Karpas-422 (cell line): ENCODE data around the gene BCAS3. TPM values are rescaled to one million over a fixed set of nuclear protein-coding genes. Genes with fewer than 3 reads are reported as not detected.

Source experiments
- DNase-seq: peaks from one replicate; pipeline ENCODE4 v3.0.0-alpha.2; 2015
- H2AFZ ChIP-seq: fragments of 200-600 bp; sonication (generic); 2 replicates; pipeline ENCODE4 v1.6.1; 2014; ENCODE audit warnings: antibody characterized with exemption, low read length, mixed read lengths
- H3K27ac ChIP-seq: fragments of 200-600 bp; sonication (generic); 2 replicates; pipeline ENCODE4 v1.5.1; 2014; ENCODE audit warnings: mild to moderate bottlenecking, low read length, moderate library complexity
- H3K27me3 ChIP-seq: fragments of 200-600 bp; sonication (generic); 2 replicates; pipeline ENCODE4 v1.6.1; 2014; ENCODE audit warnings: low read length, mixed read lengths
- H3K36me3 ChIP-seq: fragments of 200-600 bp; sonication (generic); 2 replicates; pipeline ENCODE4 v1.6.1; 2014; ENCODE audit warnings: low read length, mixed read lengths; ENCODE audit not compliant: insufficient read depth
- H3K4me1 ChIP-seq: fragments of 200-600 bp; sonication (generic); 2 replicates; pipeline ENCODE4 v1.6.1; 2014; ENCODE audit warnings: mild to moderate bottlenecking, low read length, mixed read lengths
- H3K4me2 ChIP-seq: fragments of 200-600 bp; sonication (generic); 2 replicates; pipeline ENCODE4 v1.6.1; 2014; ENCODE audit warnings: low read length, low read depth, mild to moderate bottlenecking; ENCODE audit not compliant: poor library complexity, severe bottlenecking
- H3K4me3 ChIP-seq: fragments of 200-600 bp; sonication (generic); 2 replicates; pipeline ENCODE4 v1.5.1; 2014; ENCODE audit warnings: mild to moderate bottlenecking, antibody characterized with exemption, low read length, mixed read lengths
- H3K79me2 ChIP-seq: fragments of 200-600 bp; sonication (generic); 2 replicates; pipeline ENCODE4 v1.6.1; 2014; ENCODE audit warnings: mild to moderate bottlenecking, low read length, mixed read lengths
- H3K9ac ChIP-seq: fragments of 200-600 bp; sonication (generic); 2 replicates; pipeline ENCODE4 v1.6.0; 2014; ENCODE audit warnings: low read length
- H3K9me2 ChIP-seq: fragments of 200-600 bp; sonication (generic), shearing (Covaris generic); replicated peaks from 2 replicates; pipeline ENCODE4 v1.6.0; 2014; ENCODE audit warnings: mild to moderate bottlenecking, low read length, moderate library complexity; ENCODE audit not compliant: insufficient read depth
- H3K9me3 ChIP-seq: fragments of 300-700, 200-600 bp; sonication (generic); 2 replicates; pipeline ENCODE4 v1.6.1; 2014; ENCODE audit warnings: low read length, mixed read lengths
- H4K20me1 ChIP-seq: fragments of 200-600 bp; sonication (generic); 2 replicates; pipeline ENCODE4 v1.6.1; 2014; ENCODE audit warnings: mild to moderate bottlenecking, antibody characterized with exemption, low read length, low read depth; ENCODE audit not compliant: insufficient read depth
- total RNA-seq: library from RNA; depleted of rRNA; stranded (reverse); fragments of >200 nt; shearing (Covaris generic); gene quantifications from 2 replicates; pipeline ENCODE4 v1.2.3, GENCODE V29; 2014; ENCODE audit warnings: low replicate concordance

BCAS3 gene
- total RNA-seq, 1 experiment from 2014 or later = 42.6 TPM

- Histone ChIP-seq H3K36me3 (no peaks in the 10 kb centered on the region), H3K4me2 (no peak overlapping the region), H3K9me2 (no peaks in the 10 kb centered on the region), H3K27me3 (no peaks in the 10 kb centered on the region), H3K4me3 (no peak overlapping the region), H3K27ac (no peak overlapping the region), H3K79me2 (no peaks in the 10 kb centered on the region), H4K20me1 (no peaks in the 10 kb centered on the region), H3K9me3 (no peaks in the 10 kb centered on the region), H2AFZ (no peak overlapping the region), H3K4me1 (no peaks in the 10 kb centered on the region), H3K9ac (no peak overlapping the region)
- no peak for DNase-seq
These were observed 396.3 kb downstream of the BCAS3 start for GRCh38 chr17:61073799-61074513.

GRCh38 chr17:61075988-61076387, 398.3 kb downstream of the BCAS3 start:
- Histone ChIP-seq H2AFZ (no peak overlapping the region), H3K27me3 (no peaks in the 10 kb centered on the region), H3K27ac (no peak overlapping the region), H3K36me3 (no peaks in the 10 kb centered on the region), H4K20me1 (no peaks in the 10 kb centered on the region), H3K4me2 (no peak overlapping the region), H3K4me3 (no peak overlapping the region), H3K4me1 (no peaks in the 10 kb centered on the region), H3K9me3 (no peaks in the 10 kb centered on the region), H3K79me2 (no peaks in the 10 kb centered on the region), H3K9me2 (no peaks in the 10 kb centered on the region), H3K9ac (no peak overlapping the region)
- DNase-seq = no peak

GRCh38 chr17:61076621-61077031, 399.0 kb downstream of the BCAS3 start:
- no peaks in the 10 kb centered on the region for H3K79me2 ChIP-seq
- H3K9me2 ChIP-seq = no peaks in the 10 kb centered on the region
- no peak overlapping the region for H3K9ac ChIP-seq

GRCh38 chr17:61081959-61082358, 404.3 kb downstream of the BCAS3 start:
- H3K27ac ChIP-seq = no peak overlapping the region
- no peak overlapping the region for H3K4me2 ChIP-seq
- H3K36me3 ChIP-seq = no peaks in the 10 kb centered on the region
- no peak overlapping the region for H3K9ac ChIP-seq
- H3K9me3 ChIP-seq = no peaks in the 10 kb centered on the region
- H3K79me2 ChIP-seq = no peaks in the 10 kb centered on the region
- no peak overlapping the region for H3K4me3 ChIP-seq
- no peaks in the 10 kb centered on the region for H3K27me3 ChIP-seq
- H2AFZ ChIP-seq = no peak overlapping the region
- no peaks in the 10 kb centered on the region for H4K20me1 ChIP-seq
- DNase-seq = no peak
- H3K9me2 ChIP-seq = no peaks in the 10 kb centered on the region
- H3K4me1 ChIP-seq = no peaks in the 10 kb centered on the region

More at GRCh38 chr17:61076621-61077031, 399.0 kb downstream of the BCAS3 start:
- Histone ChIP-seq H3K4me3 (no peak overlapping the region), H3K9me3 (no peaks in the 10 kb centered on the region), H3K4me1 (no peaks in the 10 kb centered on the region), H3K27me3 (no peaks in the 10 kb centered on the region), H2AFZ (no peak overlapping the region), H3K36me3 (no peaks in the 10 kb centered on the region), H3K27ac (no peak overlapping the region), H4K20me1 (no peaks in the 10 kb centered on the region), H3K4me2 (no peak overlapping the region)
- no peak for DNase-seq

GRCh38 chr17:61084260-61084659, 406.6 kb downstream of the BCAS3 start:
- no peaks in the 10 kb centered on the region for H3K4me1 ChIP-seq
- H3K27me3 ChIP-seq = no peaks in the 10 kb centered on the region
- DNase-seq = no peak
- no peaks in the 10 kb centered on the region for H4K20me1 ChIP-seq
- H2AFZ ChIP-seq = no peak overlapping the region
- no peak overlapping the region for H3K27ac ChIP-seq
- H3K9ac ChIP-seq = no peak overlapping the region
- no peaks in the 10 kb centered on the region for H3K9me3 ChIP-seq
- no peak overlapping the region for H3K4me2 ChIP-seq
- no peaks in the 10 kb centered on the region for H3K79me2 ChIP-seq
- H3K4me3 ChIP-seq = no peak overlapping the region
- H3K36me3 ChIP-seq = no peaks in the 10 kb centered on the region
- no peaks in the 10 kb centered on the region for H3K9me2 ChIP-seq

- DNase-seq = no peak
- no peaks in the 10 kb centered on the region for H4K20me1 ChIP-seq
- H3K27ac ChIP-seq = no peak overlapping the region
- H3K9ac ChIP-seq = no peak overlapping the region
- no peak overlapping the region for H3K4me2 ChIP-seq
- no peaks in the 10 kb centered on the region for H3K27me3 ChIP-seq
- H3K36me3 ChIP-seq = no peaks in the 10 kb centered on the region
- H3K4me1 ChIP-seq = no peaks in the 10 kb centered on the region
- no peak overlapping the region for H2AFZ ChIP-seq
- H3K9me2 ChIP-seq = no peaks in the 10 kb centered on the region
- no peak overlapping the region for H3K4me3 ChIP-seq
- no peaks in the 10 kb centered on the region for H3K79me2 ChIP-seq
- H3K9me3 ChIP-seq = no peaks in the 10 kb centered on the region
These were observed 409.4 kb downstream of the BCAS3 start for GRCh38 chr17:61087024-61087423.

GRCh38 chr17:61088556-61088955, 410.9 kb downstream of the BCAS3 start:
- no peaks in the 10 kb centered on the region for H3K27me3 ChIP-seq
- no peaks in the 10 kb centered on the region for H3K79me2 ChIP-seq
- no peaks in the 10 kb centered on the region for H3K9me3 ChIP-seq
- no peak overlapping the region for H3K27ac ChIP-seq
- DNase-seq = no peak
- H3K4me3 ChIP-seq = no peak overlapping the region
- no peak overlapping the region for H3K4me2 ChIP-seq
- no peak overlapping the region for H2AFZ ChIP-seq
- H3K4me1 ChIP-seq = no peaks in the 10 kb centered on the region
- H4K20me1 ChIP-seq = no peaks in the 10 kb centered on the region
- H3K9me2 ChIP-seq = no peaks in the 10 kb centered on the region
- H3K9ac ChIP-seq = no peak overlapping the region
- H3K36me3 ChIP-seq = no peaks in the 10 kb centered on the region

GRCh38 chr17:61091096-61091495, 413.4 kb downstream of the BCAS3 start:
- Histone ChIP-seq H3K9me3 (no peaks in the 10 kb centered on the region), H3K36me3 (no peaks in the 10 kb centered on the region), H3K27me3 (no peaks in the 10 kb centered on the region; the same call in 1 of the 2 replicates), H3K4me2 (no peak overlapping the region), H3K4me3 (no peak overlapping the region), H4K20me1 (no peaks in the 10 kb centered on the region), H3K79me2 (no peaks in the 10 kb centered on the region), H3K4me1 (no peaks in the 10 kb centered on the region), H3K9ac (no peak overlapping the region), H3K27ac (no peak overlapping the region), H2AFZ (no peak overlapping the region), H3K9me2 (no peaks in the 10 kb centered on the region)
- no peak for DNase-seq
